D721Med (cell line): ENCODE results near the gene CAMK2D.

Experiments
- DNase-seq: peaks from one replicate; pipeline ENCODE4 v3.0.0; 2011; ENCODE audit warnings: low spot score; ENCODE audit not compliant: insufficient read length
- FAIRE-seq: peaks from 2 replicates; lab custom pipeline; 2011; peaks lifted over from hg19 to GRCh38; lab: Jason Lieb, UNC
- TF ChIP-seq, protein P1 (sequence below): IDR thresholded peaks from 2 replicates; pipeline ENCODE4 v1.5.1; 2012; ENCODE audit warnings: mild to moderate bottlenecking, control low read depth; ENCODE audit not compliant: insufficient read depth; ENCODE audit errors: missing control alignments

The CAMK2D gene

GRCh38 chr4:113447061-113447460 lies 314.5 kb downstream of the CAMK2D start:
- DNase-seq (no peak), FAIRE-seq (no peak)

GRCh38 chr4:113446019-113446418 lies 315.5 kb downstream of the CAMK2D start:
- TF ChIP-seq, protein P1, sequence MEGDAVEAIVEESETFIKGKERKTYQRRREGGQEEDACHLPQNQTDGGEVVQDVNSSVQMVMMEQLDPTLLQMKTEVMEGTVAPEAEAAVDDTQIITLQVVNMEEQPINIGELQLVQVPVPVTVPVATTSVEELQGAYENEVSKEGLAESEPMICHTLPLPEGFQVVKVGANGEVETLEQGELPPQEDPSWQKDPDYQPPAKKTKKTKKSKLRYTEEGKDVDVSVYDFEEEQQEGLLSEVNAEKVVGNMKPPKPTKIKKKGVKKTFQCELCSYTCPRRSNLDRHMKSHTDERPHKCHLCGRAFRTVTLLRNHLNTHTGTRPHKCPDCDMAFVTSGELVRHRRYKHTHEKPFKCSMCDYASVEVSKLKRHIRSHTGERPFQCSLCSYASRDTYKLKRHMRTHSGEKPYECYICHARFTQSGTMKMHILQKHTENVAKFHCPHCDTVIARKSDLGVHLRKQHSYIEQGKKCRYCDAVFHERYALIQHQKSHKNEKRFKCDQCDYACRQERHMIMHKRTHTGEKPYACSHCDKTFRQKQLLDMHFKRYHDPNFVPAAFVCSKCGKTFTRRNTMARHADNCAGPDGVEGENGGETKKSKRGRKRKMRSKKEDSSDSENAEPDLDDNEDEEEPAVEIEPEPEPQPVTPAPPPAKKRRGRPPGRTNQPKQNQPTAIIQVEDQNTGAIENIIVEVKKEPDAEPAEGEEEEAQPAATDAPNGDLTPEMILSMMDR, result no peak
- no peak for DNase-seq

More at GRCh38 chr4:113447061-113447460, 314.5 kb downstream of the CAMK2D start:
- TF ChIP-seq, protein P1, result no peak

GRCh38 chr4:113445286-113445685 lies 316.3 kb downstream of the CAMK2D start:
- FAIRE-seq (no peak), DNase-seq (no peak)
- TF ChIP-seq, protein P1, result no peak

More at GRCh38 chr4:113446019-113446418, 315.5 kb downstream of the CAMK2D start:
- FAIRE-seq, result no peak

DNA sequence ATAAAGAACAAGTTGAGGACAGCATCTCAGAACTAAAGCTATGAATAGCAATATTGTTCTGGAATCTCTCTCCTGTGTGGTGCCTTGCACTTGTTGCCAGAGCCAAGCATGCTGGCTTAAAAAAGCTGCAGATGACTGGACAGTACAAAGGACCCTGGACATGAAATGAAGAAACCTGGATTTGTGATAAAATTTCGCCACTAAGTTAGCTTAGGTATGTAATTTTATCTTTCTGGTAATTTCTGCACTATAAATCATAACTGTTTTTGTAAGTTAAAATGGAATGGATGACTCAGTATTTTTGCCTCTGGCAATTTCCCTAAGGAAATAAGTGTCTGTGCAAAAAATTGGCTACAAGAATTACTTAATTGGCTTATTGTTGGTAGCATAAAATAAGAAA lies 317.2 kb downstream of the CAMK2D start:
- DNase-seq, result no peak
- no peak for FAIRE-seq
- TF ChIP-seq, protein P1, result no peak

DNA sequence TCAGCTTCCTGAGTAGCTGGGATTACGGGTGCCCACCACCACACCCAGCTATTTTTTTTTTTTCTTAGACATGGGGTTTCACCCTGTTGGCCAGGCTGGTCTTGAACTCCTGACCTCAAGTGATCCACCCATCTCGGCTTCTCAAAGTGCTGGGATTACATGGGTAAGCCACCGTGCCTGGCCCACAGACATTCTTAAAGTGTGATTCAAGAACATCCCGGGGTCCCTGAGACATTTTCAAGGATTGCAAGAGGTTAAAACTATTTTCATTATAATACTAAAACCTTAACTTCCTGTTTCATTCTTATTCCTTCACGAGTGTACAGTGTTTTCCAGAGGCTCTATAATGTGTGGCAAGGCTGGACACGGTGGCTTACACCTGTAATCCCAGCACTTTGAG lies 318.7 kb downstream of the CAMK2D start:
- TF ChIP-seq, protein P1, result no peak
- DNase-seq (no peak), FAIRE-seq (no peak)

GRCh38 chr4:113440371-113440770 lies 321.2 kb downstream of the CAMK2D start:
- DNase-seq (no peak), FAIRE-seq (no peak)
- TF ChIP-seq, protein P1, result no peak

DNA sequence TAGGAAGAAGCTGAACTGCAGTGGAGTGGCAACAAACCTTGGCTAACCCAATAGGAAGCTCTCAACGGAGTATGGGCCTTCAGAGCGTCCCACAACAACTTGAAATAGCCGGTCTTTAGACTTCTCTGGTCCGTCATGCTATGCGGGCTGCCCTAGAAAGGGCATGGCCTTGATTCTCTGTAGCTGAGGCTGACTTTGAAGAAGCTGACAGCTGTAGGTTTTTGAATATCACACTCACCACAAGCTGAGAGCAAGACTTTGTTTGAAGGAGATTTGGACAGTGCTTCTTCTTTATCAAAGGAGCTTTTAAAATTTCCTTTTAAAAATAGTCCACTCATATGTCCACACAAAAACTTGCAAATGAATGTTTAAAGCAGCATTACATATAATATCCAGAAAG lies 322.9 kb downstream of the CAMK2D start:
- TF ChIP-seq, protein P1, result no peak
- DNase-seq, result no peak
- FAIRE-seq, result no peak
